Measurements from ENCODE around the gene ENTPD7. TPM values are rescaled to one million over a fixed set of nuclear protein-coding genes. Genes with fewer than 3 reads are reported as not detected.

Gene ENTPD7
- total and polyA plus RNA-seq, 10 of the 15 experiments (the other 5 are each of a cell fraction or from before 2014, with no cell fraction given), result 0.73 to 6.7 (median 5.2) TPM

GRCh38 chr10:99708428-99709012 lies 49.2 kb downstream of the ENTPD7 start:
- peaks cover 6% of the 10 kb centered on the region; the same call in 1 of the 2 replicates for H3K4me1 ChIP-seq (ENCODE audit: control insufficient read depth, insufficient read depth, low read length)
- DNase-seq (ENCODE audit: low read depth, low spot score) (no peak), FAIRE-seq (no peak), ATAC-seq (no peak)
- no peaks in the 10 kb centered on the region for H3K27me3 ChIP-seq (replicated peaks in 1 of 2; ENCODE audit: control insufficient read depth in 2 of 2, insufficient read depth in 2 of 2, low read length in 1 of 2)
- H3K4me3 ChIP-seq, result no peak overlapping the region
- ChIA-PET CTCF (interaction anchor here (1.0 to 8.7 kb wide), 6 partner anchors 13 to 272 kb away, joined by 3 to 59 read pairs (median 4); no protein-coding TSS in a partner anchor), POLR2A (interaction anchor here (0.6 to 1.4 kb wide), 2 partner anchors 22 to 23 kb away, joined by 4 read pairs; partner anchors contain the start of genes COX15 and CUTC), SMC1A (ENCODE audit: uncharacterized antibody, unreplicated experiment) (interaction anchor here (1.0 to 2.5 kb wide), 5 partner anchors 76 to 101 kb away, joined by 3 to 25 read pairs (median 4); no protein-coding TSS in a partner anchor), RAD21 (ENCODE audit: unreplicated experiment) (no interaction called here)
- H3K9ac ChIP-seq (ENCODE audit: control insufficient read depth, insufficient read depth, low read length), result no peak overlapping the region
- no TSS peak for BruUV-seq (replicated peaks)
- H3K9me3 ChIP-seq (replicated peaks; ENCODE audit: control insufficient read depth, insufficient read depth, low read length), result no peaks in the 10 kb centered on the region
- no peaks in the 10 kb centered on the region for H4K20me1 ChIP-seq (ENCODE audit: control insufficient read depth, insufficient read depth)
- intact Hi-C loops (cut with micrococcal nuclease; ENCODE audit: unreplicated experiment), result no loop called here
- in situ Hi-C loops (cut with MboI), result no loop called here
- H3K27ac ChIP-seq (ENCODE audit: control insufficient read depth, insufficient read depth), result no peak overlapping the region
- WGBS (ENCODE audit: insufficient coverage, insufficient replicate concordance, low lambda C conversion rate, missing lambda C conversion rate), result 95% methylated on average over 1 of the region's 1 CpG
- H3K36me3 ChIP-seq (ENCODE audit: control insufficient read depth in 2 of 2, insufficient read depth in 2 of 2, low read length in 1 of 2), result peaks cover 0 to 27% of the 10 kb centered on the region in 2 experiments; a peak in 3 of 4 replicates
- no peak overlapping the region for H3K4me2 ChIP-seq (ENCODE audit: control insufficient read depth, insufficient read depth)
- no peaks in the 10 kb centered on the region for H3K79me2 ChIP-seq (ENCODE audit: control insufficient read depth, insufficient read depth, low read length)
- H2AFZ ChIP-seq (ENCODE audit: control insufficient read depth, low read depth, low read length), result no peak overlapping the region
- TF ChIP-seq MEF2B (IDR thresholded peaks at IDR 0.05; ENCODE audit: partially characterized antibody, poor library complexity, severe bottlenecking), result no peak
- TF ChIP-seq ZBTB33 (IDR thresholded peaks at IDR 0.05), result no peak
- no peak for TF ChIP-seq ZBTB11 (CRISPR knock-in tag; IDR thresholded peaks at IDR 0.05)
- no peak for TF ChIP-seq SKIL (IDR thresholded peaks at IDR 0.05; ENCODE audit: low read depth, poor library complexity, severe bottlenecking)
- TF ChIP-seq GATAD2B (conservative IDR thresholded peaks at IDR 0.05; ENCODE audit: low read depth), result no peak
- TF ChIP-seq RUNX3 (IDR thresholded peaks at IDR 0.05; ENCODE audit: low read length), result no peak
- no peak for TF ChIP-seq ATF3 (IDR thresholded peaks at IDR 0.05; ENCODE audit: borderline replicate concordance, extremely low read depth, low read depth, low read length)
- no peak for TF ChIP-seq YY1 (IDR thresholded peaks at IDR 0.05; ENCODE audit: low read depth, low read length)
- no peak for TF ChIP-seq NKRF (conservative IDR thresholded peaks at IDR 0.05)
- TF ChIP-seq EP300 (IDR thresholded peaks at IDR 0.05; ENCODE audit: borderline replicate concordance in 1 of 2, control insufficient read depth in 1 of 2, low read depth in 2 of 2, low read length in 2 of 2), result no peak
- TF ChIP-seq MTA3 (IDR thresholded peaks at IDR 0.05; ENCODE audit: borderline replicate concordance, low read length), result no peak
- no peak for TF ChIP-seq ESRRA (IDR thresholded peaks at IDR 0.05; ENCODE audit: low read length)
